Lung (tissue), 16 donors: Measurements from ENCODE around the gene SLC25A29. TPM values are rescaled to one million over a fixed set of nuclear protein-coding genes. Genes with fewer than 3 reads are reported as not detected.

Experiments
- ATAC-seq: fragments of 200-7000 bp; cut with Tn5 transposase; one replicate; pipeline ENCODE4 v1.9.1; 2020; ENCODE audit warnings: moderate number of reproducible peaks; ENCODE audit not compliant: insufficient read depth, low FRiP score
- DNase-seq, 3 donors: peaks; one replicate each; pipeline ENCODE4 v3.0.0-alpha.2; 2013 to 2017
- H3K27ac ChIP-seq, 2 donors: one replicate each; pipeline ENCODE4 v1.5.1; 2013; ENCODE audit warnings: mild to moderate bottlenecking in 2 of 2, moderate library complexity in 2 of 2, control low read depth in 1 of 2, inconsistent platforms in 1 of 2, low read depth in 1 of 2, low read length in 1 of 2
- H3K27me3 ChIP-seq, 3 donors: one replicate each; pipeline ENCODE4 v1.5.1; 2013; ENCODE audit warnings: low read length in 2 of 3; ENCODE audit not compliant: control insufficient read depth in 3 of 3, insufficient read depth in 3 of 3
- H3K36me3 ChIP-seq, 4 donors: one replicate each; pipeline ENCODE4 v1.5.1; 2013; ENCODE audit warnings: low read length in 4 of 4, mild to moderate bottlenecking in 1 of 4, moderate library complexity in 1 of 4; ENCODE audit not compliant: control insufficient read depth in 4 of 4, insufficient read depth in 4 of 4
- H3K4me1 ChIP-seq, 5 donors: one replicate each; pipeline ENCODE4 v1.5.1; 2013; ENCODE audit warnings: low read length in 5 of 5, mild to moderate bottlenecking in 2 of 5, moderate library complexity in 1 of 5; ENCODE audit not compliant: control insufficient read depth in 5 of 5, insufficient read depth in 5 of 5
- H3K4me3 ChIP-seq: one replicate; pipeline ENCODE4 v1.5.1; 2013; ENCODE audit warnings: mild to moderate bottlenecking, control low read depth, moderate library complexity
- H3K9ac ChIP-seq, 2 donors: one replicate each; pipeline ENCODE4 v1.5.1; 2013; ENCODE audit warnings: low read length in 2 of 2, control low read depth in 1 of 2; ENCODE audit not compliant: insufficient read depth in 1 of 2
- H3K9me3 ChIP-seq, 4 donors: one replicate each; pipeline ENCODE4 v1.5.1; 2013; ENCODE audit warnings: low read length in 3 of 4, mild to moderate bottlenecking in 1 of 4, moderate library complexity in 1 of 4; ENCODE audit not compliant: control insufficient read depth in 4 of 4, insufficient read depth in 3 of 4
- WGBS, 2 donors: extraction: QIAGEN DNeasy Blood & Tissue Kit; methylation state at CpG; one replicate each; pipeline ENCODE4 v1.1.7; 2013; 5-methylcytosine and 5-hydroxymethylcytosine counted together
- long read RNA-seq, 5 donors: transcript quantifications; one replicate each; lab custom pipeline, GENCODE V29; 2026
- polyA plus RNA-seq, 2 donors: library from polyadenylated mRNA; stranded (reverse); fragments of 200-250 nt; gene quantifications; one replicate each; pipeline ENCODE4 v1.2.1, GENCODE V29; 2013
- total RNA-seq, 2 donors: library from RNA; depleted of rRNA in 1 of 2; stranded (reverse); fragments of >200 nt in 1 of 2; gene quantifications; one replicate each; pipeline ENCODE4 v1.2.1, GENCODE V29; 2014 to 2021
- TF ChIP-seq, protein P1 (sequence below): IDR thresholded peaks from 2 replicates; pipeline ENCODE4 v1.5.1; 2012; ENCODE audit warnings: mild to moderate bottlenecking; ENCODE audit errors: control extremely low read depth, extremely low read depth
- donor health status: control.
- donor health status: control.
- donor health status: Bipolar disorder and iron deficiency.
- donor health status: healthy.
- donor health status: DM: yes; HTN: yes; CAD: no.

SLC25A29 gene, protein sequence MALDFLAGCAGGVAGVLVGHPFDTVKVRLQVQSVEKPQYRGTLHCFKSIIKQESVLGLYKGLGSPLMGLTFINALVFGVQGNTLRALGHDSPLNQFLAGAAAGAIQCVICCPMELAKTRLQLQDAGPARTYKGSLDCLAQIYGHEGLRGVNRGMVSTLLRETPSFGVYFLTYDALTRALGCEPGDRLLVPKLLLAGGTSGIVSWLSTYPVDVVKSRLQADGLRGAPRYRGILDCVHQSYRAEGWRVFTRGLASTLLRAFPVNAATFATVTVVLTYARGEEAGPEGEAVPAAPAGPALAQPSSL
- total RNA-seq (10 to 100 TPM; 45.6 to 75.3 TPM), polyA plus RNA-seq (10 to 100 TPM; 34.6 to 91.0 TPM)
- long read RNA-seq, donor 1, full-length matches to known transcripts: 36 of 36 reads
- long read RNA-seq, donor 1, partial matches to known transcripts: 0 of 36 reads
- long read RNA-seq, donor 1, other reads (novel, unspliced or antisense): 0 of 36 reads
- long read RNA-seq, donor 2, full-length matches to known transcripts: 20 of 20 reads
- long read RNA-seq, donor 2, partial matches to known transcripts: 0 of 20 reads
- long read RNA-seq, donor 2, other reads (novel, unspliced or antisense): 0 of 20 reads
- long read RNA-seq, donor 3, full-length matches to known transcripts: 28 of 28 reads
- long read RNA-seq, donor 3, partial matches to known transcripts: 0 of 28 reads
- long read RNA-seq, donor 3, other reads (novel, unspliced or antisense): 0 of 28 reads
- long read RNA-seq, donor 4, full-length matches to known transcripts: 12 of 12 reads
- long read RNA-seq, donor 4, partial matches to known transcripts: 0 of 12 reads
- long read RNA-seq, donor 4, other reads (novel, unspliced or antisense): 0 of 12 reads
- long read RNA-seq, donor 5, full-length matches to known transcripts: 51 of 51 reads
- long read RNA-seq, donor 5, partial matches to known transcripts: 0 of 51 reads
- long read RNA-seq, donor 5, other reads (novel, unspliced or antisense): 0 of 51 reads

DNA sequence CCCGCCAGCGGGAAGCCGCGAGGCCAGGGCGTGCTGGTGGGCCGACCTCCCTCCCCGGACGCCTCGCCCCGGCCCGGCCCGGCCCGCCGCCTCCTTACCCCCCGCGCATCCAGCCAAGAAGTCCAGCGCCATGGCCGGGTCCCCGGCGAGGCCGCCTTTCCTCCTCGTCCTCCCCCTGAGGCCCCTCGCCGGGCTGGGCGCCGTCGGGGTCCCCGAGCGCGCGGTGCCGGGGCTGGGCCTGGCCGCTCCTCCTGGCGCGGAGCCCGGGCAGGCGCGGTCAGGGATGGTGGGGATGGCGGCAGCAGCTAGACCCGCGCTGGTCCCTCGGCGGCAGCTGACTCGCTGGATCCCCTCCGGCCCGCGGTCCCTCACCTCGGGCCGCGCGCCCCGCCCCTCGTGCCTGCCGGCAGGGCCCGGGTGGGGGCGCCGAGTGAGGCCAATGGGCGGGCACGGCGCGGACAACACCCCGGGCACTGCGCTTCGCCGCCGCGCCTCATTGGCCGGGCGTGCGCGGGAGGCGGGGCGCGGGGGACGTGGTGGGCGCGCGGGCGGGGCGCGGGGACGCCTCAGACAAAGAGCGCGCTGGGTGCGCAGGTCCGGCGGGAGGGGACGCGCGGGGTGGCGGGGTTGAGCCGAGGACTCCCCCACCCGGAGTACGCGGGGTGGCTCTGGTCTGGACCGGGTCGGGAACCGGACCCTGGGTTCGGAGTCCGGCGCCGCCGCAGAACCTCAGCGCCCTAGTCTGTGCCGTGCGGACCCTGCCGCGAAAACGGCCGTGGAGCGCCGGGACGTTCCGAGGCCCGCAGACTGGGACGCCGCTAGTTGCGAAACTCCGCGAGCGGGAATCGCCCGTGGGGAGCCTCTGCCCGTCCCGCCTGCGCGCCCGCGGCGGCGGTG, at the start of gene SLC25A29:
TSS of gene SLC25A29 (minus strand) at position 344 of the 897 bp plus-strand sequence. CDS start at position 132, 212 bp downstream.
- DNase-seq: peak; percentile 93 to 97 (median 93)
- peak within 1 kb of the TSS; percentile 25 to 51 for H3K9ac ChIP-seq
- H3K27me3 ChIP-seq: peaks cover 0 to 4% (median 0%) of the 10 kb centered on the region in 3 donors
- TF ChIP-seq, protein P1, sequence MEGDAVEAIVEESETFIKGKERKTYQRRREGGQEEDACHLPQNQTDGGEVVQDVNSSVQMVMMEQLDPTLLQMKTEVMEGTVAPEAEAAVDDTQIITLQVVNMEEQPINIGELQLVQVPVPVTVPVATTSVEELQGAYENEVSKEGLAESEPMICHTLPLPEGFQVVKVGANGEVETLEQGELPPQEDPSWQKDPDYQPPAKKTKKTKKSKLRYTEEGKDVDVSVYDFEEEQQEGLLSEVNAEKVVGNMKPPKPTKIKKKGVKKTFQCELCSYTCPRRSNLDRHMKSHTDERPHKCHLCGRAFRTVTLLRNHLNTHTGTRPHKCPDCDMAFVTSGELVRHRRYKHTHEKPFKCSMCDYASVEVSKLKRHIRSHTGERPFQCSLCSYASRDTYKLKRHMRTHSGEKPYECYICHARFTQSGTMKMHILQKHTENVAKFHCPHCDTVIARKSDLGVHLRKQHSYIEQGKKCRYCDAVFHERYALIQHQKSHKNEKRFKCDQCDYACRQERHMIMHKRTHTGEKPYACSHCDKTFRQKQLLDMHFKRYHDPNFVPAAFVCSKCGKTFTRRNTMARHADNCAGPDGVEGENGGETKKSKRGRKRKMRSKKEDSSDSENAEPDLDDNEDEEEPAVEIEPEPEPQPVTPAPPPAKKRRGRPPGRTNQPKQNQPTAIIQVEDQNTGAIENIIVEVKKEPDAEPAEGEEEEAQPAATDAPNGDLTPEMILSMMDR: no peak
- no peaks in the 10 kb centered on the region for H3K36me3 ChIP-seq
- H3K4me3 ChIP-seq: peak within 1 kb of the TSS; percentile 76
- ATAC-seq: peak; percentile 93
- 0 to 1% methylated on average over 78 to 131 of the region's 131 CpGs for WGBS, 2 donors
- H3K4me1 ChIP-seq: peaks cover 0 to 20% (median 15%) of the 10 kb centered on the region in 5 donors
- peak within 1 kb of the TSS; percentile 90 to 94 for H3K27ac ChIP-seq
- H3K9me3 ChIP-seq: no peaks in the 10 kb centered on the region

DNA sequence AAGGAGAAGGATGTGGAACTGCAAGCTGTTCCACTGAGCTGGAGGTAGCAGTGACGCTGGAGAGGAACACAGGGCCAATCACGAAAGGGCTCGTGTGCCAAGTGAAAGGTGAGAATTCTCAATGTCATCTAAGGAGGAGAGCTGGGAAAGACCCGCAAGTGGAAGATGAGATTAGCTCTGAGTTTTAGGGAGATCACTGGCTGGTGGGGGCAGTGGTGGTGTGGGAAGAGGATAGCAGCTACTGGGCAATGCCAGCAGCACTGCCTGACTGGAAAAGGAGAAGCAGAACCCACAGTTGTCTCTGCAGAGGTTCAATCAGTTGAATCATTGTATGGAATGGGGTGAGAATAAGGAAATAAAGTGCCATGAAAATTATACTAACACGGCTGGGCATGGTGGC, 44.7 kb upstream of the SLC25A29 start:
- Histone ChIP-seq H3K27ac (no peak overlapping the region), H3K9ac (no peak overlapping the region), H3K36me3 (peaks cover 24 to 61% (median 30%) of the 10 kb centered on the region in 4 donors), H3K4me1 (peaks cover 0 to 3% (median 0%) of the 10 kb centered on the region in 5 donors), H3K9me3 (no peaks in the 10 kb centered on the region), H3K27me3 (no peaks in the 10 kb centered on the region), H3K4me3 (no peak overlapping the region)
- DNase-seq: no peak
- WGBS, 2 donors: 75 to 84% methylated on average over 5 of the region's 5 CpGs
- TF ChIP-seq, protein P1: no peak
- ATAC-seq: no peak

GRCh38 chr14:100350276-100350926, 44.2 kb upstream of the SLC25A29 start:
- DNase-seq (no peak), ATAC-seq (no peak)
- Histone ChIP-seq H3K36me3 (peaks cover 26 to 66% (median 29%) of the 10 kb centered on the region in 4 donors), H3K27ac (peak overlapping the region in 1 of 2 donors; percentile 46), H3K4me3 (no peak overlapping the region), H3K27me3 (no peaks in the 10 kb centered on the region), H3K9ac (no peak overlapping the region), H3K4me1 (peaks cover 0 to 3% (median 0%) of the 10 kb centered on the region in 5 donors), H3K9me3 (no peaks in the 10 kb centered on the region)
- TF ChIP-seq, protein P1: no peak
- 60 to 85% methylated on average over 11 of the region's 11 CpGs for WGBS, 2 donors
